Right cardiac atrium (tissue), 5 donors: ENCODE measurements around the gene KBTBD12. TPM values are rescaled to one million over a fixed set of nuclear protein-coding genes. Genes with fewer than 3 reads are reported as not detected.
A peak's percentile ranks its signal among the peaks of the same experiment; 100 is the strongest.
"Not testable (repeated sequence)": the region's sequence is repeated elsewhere in the genome, so short reads cannot be mapped to it uniquely, and the experiment has no call there.

Experiments used
- ATAC-seq, 2 donors: fragments of 200-7000 bp; cut with Tn5 transposase; one replicate each; pipeline versions ENCODE4 v1.8.0 to v1.9.1; 2020; ENCODE audit warnings: moderate library complexity in 2 of 2, mild to moderate bottlenecking in 1 of 2
- DNase-seq, 3 donors: peaks; one replicate each; pipeline ENCODE4 v3.0.0-alpha.2; 2020
- H3K27ac ChIP-seq: one replicate; pipeline ENCODE4 v1.5.1; 2013; ENCODE audit warnings: mild to moderate bottlenecking, low read length, control low read depth, moderate library complexity
- H3K27me3 ChIP-seq: one replicate; pipeline ENCODE4 v1.6.1; 2013; ENCODE audit not compliant: control insufficient read depth, insufficient read depth
- H3K4me1 ChIP-seq: one replicate; pipeline ENCODE4 v1.6.1; 2013; ENCODE audit warnings: low read length; ENCODE audit not compliant: control insufficient read depth, insufficient read depth
- H3K4me3 ChIP-seq: one replicate; pipeline ENCODE4 v1.5.1; 2013; ENCODE audit warnings: low read length, control low read depth
- H3K9me3 ChIP-seq: one replicate; pipeline ENCODE4 v1.6.1; 2013; ENCODE audit warnings: low read length; ENCODE audit not compliant: control insufficient read depth
- WGBS: extraction: QIAGEN DNeasy Blood & Tissue Kit; methylation state at CpG from one replicate; pipeline ENCODE4 v1.1.7; 2013; 5-methylcytosine and 5-hydroxymethylcytosine counted together
- intact Hi-C, 4 donors: fragments of 100-400 bp; cut with DNase I; formaldehyde crosslinking; loops; one replicate each; pipeline versions ENCODE4 v1.11.0 to v1.14.0; 2022 to 2023
- long read RNA-seq, 4 donors: library from polyadenylated mRNA; unstranded; transcript quantifications; one replicate each; pipeline ENCODE4 v2.0.0, GENCODE V29; 2020 to 2021
- polyA plus RNA-seq: library from polyadenylated mRNA; stranded (reverse); fragments of 200-250 nt; gene quantifications from one replicate; pipeline ENCODE4 v1.2.3, GENCODE V29; 2013
- total RNA-seq, 4 donors: library from RNA; stranded (reverse); fragmentation: NEBNext Ultra II Directional; extraction: Animal tissue kit (Norgen Biotek cat#: 25700); gene quantifications; one replicate each; pipeline ENCODE4 v1.2.1, GENCODE V29; 2021
- donor health status: healthy with polysubstance abuse.
- donor health status: DM: no; HTN: yes; CAD: no.
- donor health status: DM: no; HTN: no; CAD: no.
- donor health status: DM: no; HTN: yes; CAD: no; lungs with severe emphysema.
- donor health status: DM: yes; HTN: yes; CAD: no.

Gene KBTBD12
- total RNA-seq (1 to 10 TPM; 3.8 to 8.1 (median 5.9) TPM), polyA plus RNA-seq (4.3 TPM)
- long read RNA-seq, donor 1, full-length matches to known transcripts = 3 of 14 reads
- long read RNA-seq, donor 1, partial matches to known transcripts = 2 of 14 reads
- long read RNA-seq, donor 1, other reads (novel, unspliced or antisense) = 9 of 14 reads
- long read RNA-seq, donor 2, full-length matches to known transcripts = 1 of 7 reads
- long read RNA-seq, donor 2, partial matches to known transcripts = 2 of 7 reads
- long read RNA-seq, donor 2, other reads (novel, unspliced or antisense) = 4 of 7 reads
- long read RNA-seq, donor 3, full-length matches to known transcripts = 4 of 13 reads
- long read RNA-seq, donor 3, partial matches to known transcripts = 5 of 13 reads
- long read RNA-seq, donor 3, other reads (novel, unspliced or antisense) = 4 of 13 reads
- long read RNA-seq, donor 4, full-length matches to known transcripts = 7 of 13 reads
- long read RNA-seq, donor 4, partial matches to known transcripts = 2 of 13 reads
- long read RNA-seq, donor 4, other reads (novel, unspliced or antisense) = 4 of 13 reads

DNA sequence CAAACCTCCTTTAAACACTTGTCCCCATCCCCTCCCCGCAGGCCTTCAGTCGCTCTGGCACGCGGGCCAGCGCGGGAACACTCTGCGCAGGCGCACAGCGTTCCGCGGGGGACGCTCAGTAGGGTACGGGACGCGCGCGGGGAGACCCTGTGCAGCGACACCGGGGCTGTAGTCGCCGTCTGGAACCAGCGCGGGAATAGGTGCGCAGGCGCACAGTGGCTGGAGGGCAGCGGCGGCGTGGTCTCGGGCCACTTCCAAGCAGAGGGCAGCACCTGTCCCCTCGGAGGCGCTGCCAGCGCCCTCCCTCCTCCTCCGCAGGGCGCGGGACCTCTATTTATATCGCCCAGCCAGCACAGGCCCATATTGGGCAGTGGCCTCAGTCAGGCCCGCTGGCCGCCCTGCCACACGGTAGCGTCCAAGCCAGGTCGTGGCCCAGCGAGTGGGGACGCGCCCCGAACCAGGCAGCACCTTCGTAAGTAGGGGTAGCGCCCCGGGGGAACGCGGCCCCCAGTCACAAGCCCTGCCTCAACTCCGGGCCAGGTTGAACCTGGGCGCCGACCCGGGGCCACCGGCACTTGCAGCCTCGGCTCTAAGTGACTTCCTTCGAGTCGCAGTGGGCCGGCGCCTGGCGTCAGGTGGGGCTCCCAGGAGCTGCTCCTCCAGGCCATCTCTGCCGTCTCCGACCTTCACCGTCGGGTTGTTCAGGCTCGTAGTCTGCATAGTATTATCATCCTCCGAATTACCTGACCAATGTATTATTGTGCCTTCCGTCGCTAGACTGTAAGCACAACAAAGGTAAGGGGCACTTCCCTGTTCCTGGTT is at the start of gene KBTBD12:
Gene KBTBD12, plus strand, starts transcription at position 118 of the 822 bp plus-strand sequence. CDS start 7,830 bp downstream, outside the sequence.
- H3K9me3 ChIP-seq = no peaks in the 10 kb centered on the region
- intact Hi-C loops = no loop called here
- H3K27ac ChIP-seq = peak within 1 kb of the TSS; percentile 3
- H3K4me1 ChIP-seq = peaks cover 5% of the 10 kb centered on the region
- H3K4me3 ChIP-seq = peak within 1 kb of the TSS; percentile 49
- ATAC-seq (peak; percentile 76 to 77), DNase-seq (peak; percentile 50 to 84 (median 78))
- H3K27me3 ChIP-seq = no peaks in the 10 kb centered on the region
- WGBS = 12% methylated on average over 69 of the region's 69 CpGs

GRCh38 chr3:127865941-127866340 is 49.1 kb upstream of the KBTBD12 start:
- no peaks in the 10 kb centered on the region for H3K27me3 ChIP-seq
- no peak overlapping the region for H3K4me3 ChIP-seq
- ATAC-seq (no peak), DNase-seq (no peak)
- 71% methylated on average over 4 of the region's 4 CpGs for WGBS
- intact Hi-C loops = no loop called here
- H3K27ac ChIP-seq = no peak overlapping the region
- H3K4me1 ChIP-seq = no peaks in the 10 kb centered on the region
- H3K9me3 ChIP-seq = no peaks in the 10 kb centered on the region

GRCh38 chr3:127867412-127867811 is 47.6 kb upstream of the KBTBD12 start:
- intact Hi-C loops = no loop called here
- ATAC-seq = no peak
- no peak overlapping the region for H3K27ac ChIP-seq
- no peaks in the 10 kb centered on the region for H3K9me3 ChIP-seq
- H3K27me3 ChIP-seq = no peaks in the 10 kb centered on the region
- H3K4me3 ChIP-seq = no peak overlapping the region
- H3K4me1 ChIP-seq = no peaks in the 10 kb centered on the region
- 87% methylated on average over 2 of the region's 2 CpGs for WGBS
- DNase-seq = no peak

GRCh38 chr3:127867986-127868385 is 47.0 kb upstream of the KBTBD12 start:
- H3K4me1 ChIP-seq = no peaks in the 10 kb centered on the region
- H3K27me3 ChIP-seq = no peaks in the 10 kb centered on the region
- ATAC-seq = no peak
- no peak for DNase-seq
- no peak overlapping the region for H3K27ac ChIP-seq
- no peak overlapping the region for H3K4me3 ChIP-seq
- intact Hi-C loops = no loop called here
- H3K9me3 ChIP-seq = no peaks in the 10 kb centered on the region

GRCh38 chr3:127870156-127870555 is 44.9 kb upstream of the KBTBD12 start:
- ATAC-seq (no peak), DNase-seq (no peak)
- H3K27me3 ChIP-seq = no peaks in the 10 kb centered on the region
- no peaks in the 10 kb centered on the region for H3K4me1 ChIP-seq
- WGBS = 66% methylated on average over 4 of the region's 4 CpGs
- intact Hi-C loops = no loop called here
- H3K27ac ChIP-seq = no peak overlapping the region
- H3K4me3 ChIP-seq = no peak overlapping the region
- no peaks in the 10 kb centered on the region for H3K9me3 ChIP-seq

DNA sequence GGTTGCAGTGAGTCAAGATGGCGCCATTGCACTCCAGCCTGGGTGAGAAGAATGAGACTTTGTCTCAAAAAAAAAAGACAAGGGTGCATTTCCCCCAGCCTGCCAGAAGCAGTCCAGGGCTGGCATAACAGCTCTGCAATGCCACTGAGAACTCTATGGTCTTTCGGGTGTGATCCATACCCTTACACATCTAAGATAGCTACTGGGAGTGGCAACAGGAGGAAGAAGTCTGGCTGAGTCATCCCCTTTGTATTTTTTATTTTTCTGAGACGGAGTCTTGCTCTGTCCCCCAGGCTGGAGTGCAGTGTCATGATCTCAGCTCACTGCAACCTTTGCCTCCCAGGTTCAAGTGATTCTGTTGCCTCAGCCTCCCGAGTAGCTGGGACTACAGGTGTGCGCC is 40.9 kb upstream of the KBTBD12 start:
- H3K4me1 ChIP-seq, H3K9me3 ChIP-seq: not testable (repeated sequence)
- WGBS = 93% methylated on average over 5 of the region's 5 CpGs

DNA sequence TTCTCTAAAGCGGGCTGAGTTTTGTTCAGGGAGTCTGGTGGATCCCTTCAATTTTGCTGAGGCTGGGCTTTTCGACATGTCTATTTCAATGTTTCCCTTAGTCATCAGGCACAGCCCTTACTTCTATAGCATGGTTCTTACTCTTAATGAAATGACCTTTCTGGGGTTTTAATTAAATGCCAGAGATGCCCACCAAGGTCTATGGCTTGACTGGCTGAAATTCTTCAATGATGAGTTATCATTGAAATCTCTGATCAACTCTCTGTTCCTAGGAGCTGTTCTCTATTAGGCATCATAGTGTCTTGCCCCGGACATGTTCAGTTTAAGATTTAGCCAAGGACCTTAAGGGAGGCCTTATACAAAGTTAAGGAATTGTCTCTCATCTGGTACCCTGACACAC is 33.4 kb upstream of the KBTBD12 start:
- H3K4me1 ChIP-seq = no peaks in the 10 kb centered on the region
- no peak for ATAC-seq
- WGBS = 93% methylated on average over 3 of the region's 3 CpGs

More for the DNA sequence above, 40.9 kb upstream of the KBTBD12 start:
- H3K4me3 ChIP-seq, H3K27ac ChIP-seq, ATAC-seq, intact Hi-C loops, DNase-seq, H3K27me3 ChIP-seq: not testable (repeated sequence)

DNA sequence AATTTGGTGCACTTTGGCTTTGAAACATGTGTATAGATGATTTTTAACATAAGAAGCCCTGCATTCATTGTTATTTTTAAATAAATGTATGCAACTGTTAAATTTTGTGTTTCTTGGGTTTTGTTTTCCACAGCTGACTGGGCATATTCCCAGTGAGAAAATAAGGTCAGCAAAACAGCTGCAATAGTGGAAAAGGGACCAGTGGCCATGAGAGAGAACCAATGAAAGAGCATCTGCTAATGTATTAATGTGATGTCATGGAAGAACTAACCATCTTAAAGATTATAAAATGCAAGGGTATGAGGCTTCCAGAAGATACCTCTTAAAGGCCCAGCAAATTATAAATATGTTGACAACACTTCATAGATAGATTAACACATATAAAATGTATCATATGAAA is 31.0 kb upstream of the KBTBD12 start:
- no peak overlapping the region for H3K27ac ChIP-seq
- DNase-seq (no peak), ATAC-seq (no peak)
- intact Hi-C loops = no loop called here
- H3K27me3 ChIP-seq = no peaks in the 10 kb centered on the region
- no peaks in the 10 kb centered on the region for H3K4me1 ChIP-seq
- no peaks in the 10 kb centered on the region for H3K9me3 ChIP-seq
- H3K4me3 ChIP-seq = no peak overlapping the region

More for the DNA sequence above, 33.4 kb upstream of the KBTBD12 start:
- intact Hi-C loops = no loop called here
- no peak for DNase-seq
- no peak overlapping the region for H3K4me3 ChIP-seq
- H3K27me3 ChIP-seq = no peaks in the 10 kb centered on the region
- H3K27ac ChIP-seq = no peak overlapping the region
- H3K9me3 ChIP-seq = no peaks in the 10 kb centered on the region

GRCh38 chr3:127886231-127886955 is 28.6 kb upstream of the KBTBD12 start:
- Histone ChIP-seq H3K9me3 (no peaks in the 10 kb centered on the region), H3K27me3 (no peaks in the 10 kb centered on the region), H3K4me3 (no peak overlapping the region), H3K27ac (no peak overlapping the region), H3K4me1 (no peaks in the 10 kb centered on the region)
- peak in 1 of 3 donors; percentile 22 for DNase-seq
- WGBS = 85% methylated on average over 9 of the region's 9 CpGs
- ATAC-seq = no peak
- intact Hi-C loops = no loop called here

GRCh38 chr3:127886956-127887231 is 28.1 kb upstream of the KBTBD12 start:
- intact Hi-C loops = no loop called here
- Histone ChIP-seq H3K9me3 (no peaks in the 10 kb centered on the region), H3K27ac (no peak overlapping the region), H3K4me1 (no peaks in the 10 kb centered on the region), H3K27me3 (no peaks in the 10 kb centered on the region), H3K4me3 (no peak overlapping the region)
- DNase-seq (no peak), ATAC-seq (no peak)

GRCh38 chr3:127887321-127887720 is 27.7 kb upstream of the KBTBD12 start:
- no peak overlapping the region for H3K27ac ChIP-seq
- WGBS = 85% methylated on average over 4 of the region's 4 CpGs
- no peaks in the 10 kb centered on the region for H3K9me3 ChIP-seq
- H3K4me1 ChIP-seq = no peaks in the 10 kb centered on the region
- H3K4me3 ChIP-seq = no peak overlapping the region
- H3K27me3 ChIP-seq = no peaks in the 10 kb centered on the region
- intact Hi-C loops = no loop called here
- ATAC-seq (no peak), DNase-seq (no peak)
